NB4 (cell line): ENCODE measurements around the gene TRIM29.

ENCODE experiments used
- POLR2A ChIP-seq: IDR thresholded peaks from 2 replicates; pipeline ENCODE4 v1.6.1; 2011; ENCODE audit warnings: mild to moderate bottlenecking; ENCODE audit not compliant: insufficient read length; ENCODE audit errors: extremely low read depth
- TF ChIP-seq, protein P1 (sequence below): IDR thresholded peaks from 2 replicates; pipeline ENCODE4 v1.6.1; 2011; ENCODE audit warnings: low read depth, low read length
- TF ChIP-seq, protein P2 (sequence below): IDR thresholded peaks from one replicate; pipeline ENCODE4 v1.5.1; 2012; ENCODE audit warnings: low read depth, low read length

DNA sequence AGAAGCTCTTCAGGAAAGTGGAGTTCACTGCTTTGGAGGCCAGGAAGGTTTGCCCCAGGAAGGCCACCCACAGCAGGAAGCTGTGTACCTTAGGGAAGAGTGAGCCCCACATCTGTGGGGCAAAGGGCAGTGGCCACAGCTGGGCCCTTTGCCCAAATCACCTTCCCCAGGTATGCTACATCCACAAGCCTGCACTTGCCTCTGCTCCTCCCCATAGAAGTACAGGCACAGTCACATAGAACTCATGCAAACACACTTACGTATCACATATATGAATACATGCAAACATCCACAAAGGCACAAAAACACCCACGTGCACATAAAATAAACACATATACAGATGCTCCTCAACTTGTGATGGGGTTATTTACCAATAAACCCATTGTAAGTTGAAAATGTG is 2.1 kb downstream of the TRIM29 start:
- TF ChIP-seq, protein P1, sequence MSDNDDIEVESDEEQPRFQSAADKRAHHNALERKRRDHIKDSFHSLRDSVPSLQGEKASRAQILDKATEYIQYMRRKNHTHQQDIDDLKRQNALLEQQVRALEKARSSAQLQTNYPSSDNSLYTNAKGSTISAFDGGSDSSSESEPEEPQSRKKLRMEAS: no peak
- TF ChIP-seq, protein P2, sequence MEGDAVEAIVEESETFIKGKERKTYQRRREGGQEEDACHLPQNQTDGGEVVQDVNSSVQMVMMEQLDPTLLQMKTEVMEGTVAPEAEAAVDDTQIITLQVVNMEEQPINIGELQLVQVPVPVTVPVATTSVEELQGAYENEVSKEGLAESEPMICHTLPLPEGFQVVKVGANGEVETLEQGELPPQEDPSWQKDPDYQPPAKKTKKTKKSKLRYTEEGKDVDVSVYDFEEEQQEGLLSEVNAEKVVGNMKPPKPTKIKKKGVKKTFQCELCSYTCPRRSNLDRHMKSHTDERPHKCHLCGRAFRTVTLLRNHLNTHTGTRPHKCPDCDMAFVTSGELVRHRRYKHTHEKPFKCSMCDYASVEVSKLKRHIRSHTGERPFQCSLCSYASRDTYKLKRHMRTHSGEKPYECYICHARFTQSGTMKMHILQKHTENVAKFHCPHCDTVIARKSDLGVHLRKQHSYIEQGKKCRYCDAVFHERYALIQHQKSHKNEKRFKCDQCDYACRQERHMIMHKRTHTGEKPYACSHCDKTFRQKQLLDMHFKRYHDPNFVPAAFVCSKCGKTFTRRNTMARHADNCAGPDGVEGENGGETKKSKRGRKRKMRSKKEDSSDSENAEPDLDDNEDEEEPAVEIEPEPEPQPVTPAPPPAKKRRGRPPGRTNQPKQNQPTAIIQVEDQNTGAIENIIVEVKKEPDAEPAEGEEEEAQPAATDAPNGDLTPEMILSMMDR: no peak
- TF ChIP-seq POLR2A: no peak
